ENCODE results near the gene TRAF3.
"Not testable (repeated sequence)": the region's sequence is repeated elsewhere in the genome, so short reads cannot be mapped to it uniquely, and the experiment has no call there.

Gene TRAF3

GRCh38 chr14:102822311-102822863, 45.1 kb downstream of the TRAF3 start:
- DNase-seq (ENCODE audit: extremely low read depth, low read depth): no peak
- no peak for TF ChIP-seq CTCF (IDR thresholded peaks at IDR 0.05; ENCODE audit: low read depth, low read length)

DNA sequence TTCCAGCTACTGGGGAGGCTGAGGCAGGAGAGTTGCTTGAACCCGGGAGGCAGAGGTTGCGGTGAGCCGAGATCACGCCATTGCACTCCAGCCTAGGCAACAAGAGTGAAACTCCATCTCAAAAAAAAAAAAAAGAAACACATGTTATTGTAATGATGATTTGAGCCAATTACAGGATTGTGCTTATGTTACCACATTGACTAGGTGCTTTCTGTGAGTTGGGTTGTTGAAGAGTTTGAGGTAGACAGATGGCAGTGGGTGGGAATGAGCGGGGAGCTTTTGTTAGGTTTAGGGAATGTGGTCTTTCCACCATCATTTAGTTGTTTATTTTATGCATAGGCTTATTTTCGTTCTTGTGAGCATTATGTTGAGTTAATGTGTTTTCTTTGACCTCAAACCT, 45.6 kb downstream of the TRAF3 start:
- DNase-seq (ENCODE audit: extremely low read depth, low read depth): not testable (repeated sequence)

GRCh38 chr14:102823546-102823945, 46.3 kb downstream of the TRAF3 start:
- TF ChIP-seq CTCF (IDR thresholded peaks at IDR 0.05; ENCODE audit: low read depth, low read length): no peak
- no peak for DNase-seq (ENCODE audit: extremely low read depth, low read depth)

DNA sequence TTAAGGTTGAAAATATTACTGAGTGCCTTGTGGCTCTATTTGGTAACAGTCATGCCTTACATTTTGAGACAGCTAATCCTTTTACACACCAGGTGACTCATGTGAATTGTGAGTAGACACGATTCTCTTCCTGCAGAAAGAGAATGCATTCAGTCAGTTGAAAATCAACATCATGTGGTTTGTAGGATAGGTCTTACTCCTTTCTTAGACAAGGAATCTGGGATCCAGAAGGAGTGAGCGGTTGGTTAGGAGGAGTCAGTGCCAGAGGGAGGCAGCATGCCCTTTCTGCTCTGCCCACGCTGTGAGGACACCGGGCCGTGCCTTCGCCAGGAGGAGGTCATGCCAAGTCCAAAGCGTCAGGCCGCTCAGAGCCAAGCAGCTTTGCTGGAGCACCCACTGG, 47.6 kb downstream of the TRAF3 start:
- no peak for DNase-seq (ENCODE audit: extremely low read depth, low read depth)
- no peak for TF ChIP-seq CTCF (IDR thresholded peaks at IDR 0.05; ENCODE audit: low read depth, low read length)

DNA sequence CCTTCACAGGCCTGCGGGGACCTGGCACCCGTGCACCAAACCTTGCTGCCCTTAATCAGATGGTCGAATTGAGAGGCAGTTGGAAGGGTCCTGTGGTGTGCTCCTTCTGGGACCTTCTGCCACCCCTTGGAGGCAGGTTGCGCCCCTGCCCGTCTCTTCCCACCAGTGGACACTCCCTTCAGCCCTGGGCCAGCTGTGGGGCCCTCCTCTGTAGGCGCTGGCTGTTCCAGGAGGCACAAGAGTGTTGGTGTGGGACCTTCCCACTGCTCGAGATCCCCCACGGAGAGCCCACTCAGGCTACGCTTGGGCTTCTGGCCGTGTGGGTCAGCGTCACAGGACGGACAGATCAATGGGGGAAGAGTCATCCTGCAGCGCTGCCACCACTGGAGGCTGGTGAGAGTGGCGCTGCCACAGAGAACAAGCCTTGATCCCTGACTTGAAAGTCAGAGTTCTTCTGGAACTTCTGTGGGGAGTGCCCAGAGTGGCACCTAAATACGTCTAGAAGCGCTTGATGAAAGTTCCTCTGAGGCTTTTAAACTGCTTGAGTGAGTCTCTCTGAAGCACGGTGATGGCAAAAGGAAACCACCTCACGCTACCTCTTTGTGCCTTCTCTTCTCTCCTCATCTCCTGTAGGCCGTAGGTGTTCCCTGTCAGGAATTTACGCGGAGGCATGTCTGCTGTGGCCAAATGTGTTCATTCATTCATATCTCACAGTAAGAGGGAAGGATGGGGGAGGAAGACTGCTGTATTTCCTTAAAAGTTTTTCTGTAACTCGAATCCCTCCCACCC, 48.3 kb downstream of the TRAF3 start:
- DNase-seq (ENCODE audit: extremely low read depth, low read depth): no peak
- no peak for TF ChIP-seq CTCF (IDR thresholded peaks at IDR 0.05; ENCODE audit: low read depth, low read length)

GRCh38 chr14:102826161-102826560, 48.9 kb downstream of the TRAF3 start:
- DNase-seq (ENCODE audit: extremely low read depth, low read depth): no peak

DNA sequence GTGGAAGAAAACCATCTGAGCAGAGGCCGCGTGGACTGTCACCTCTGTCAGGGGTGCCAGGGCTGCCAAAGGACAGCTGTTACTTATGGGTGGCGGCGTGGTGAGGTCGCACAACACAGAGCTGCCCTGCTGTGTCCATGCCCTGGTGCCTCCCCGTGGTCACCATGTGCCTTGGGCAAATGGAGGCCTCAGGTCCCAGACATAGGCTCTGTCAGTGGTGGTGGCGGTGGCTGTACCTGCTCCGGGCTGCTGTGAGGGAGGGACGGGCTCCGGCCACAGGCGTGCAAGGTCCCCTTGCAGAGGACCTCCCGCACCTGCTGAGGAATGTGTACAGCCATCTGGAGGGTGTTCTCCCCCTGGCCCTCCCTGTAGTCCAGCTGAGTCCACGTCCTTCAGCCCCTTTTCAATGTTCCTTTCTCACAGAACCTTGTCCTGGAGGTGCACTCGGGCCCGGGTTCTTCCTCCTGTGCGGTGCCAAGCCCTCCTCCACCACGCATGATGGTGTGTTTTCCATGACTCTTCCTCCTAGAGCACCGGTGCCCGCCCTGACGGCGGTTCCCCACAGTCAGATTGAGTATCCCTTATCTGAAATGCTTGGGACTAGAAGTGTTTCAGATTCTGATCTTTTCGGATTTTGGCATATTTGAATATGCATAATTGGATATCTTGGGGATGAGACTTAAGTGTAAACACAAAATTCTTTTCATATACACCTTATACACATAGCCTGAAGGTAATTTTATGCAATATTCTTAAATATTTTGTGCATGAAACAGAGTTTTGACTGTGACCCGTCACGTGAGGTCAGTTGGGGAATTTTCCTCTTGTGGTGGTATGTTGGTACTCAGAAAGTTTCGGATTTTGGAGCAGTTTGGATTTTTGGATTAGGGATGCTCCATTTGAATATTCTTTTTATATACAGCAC, 49.8 kb downstream of the TRAF3 start:
- TF ChIP-seq CTCF (IDR thresholded peaks at IDR 0.05; ENCODE audit: low read depth, low read length): no peak
- no peak for DNase-seq (ENCODE audit: extremely low read depth, low read depth)

More at GRCh38 chr14:102826161-102826560, 48.9 kb downstream of the TRAF3 start:
- no peak for TF ChIP-seq CTCF (IDR thresholded peaks at IDR 0.05; ENCODE audit: low read depth, low read length)
